ENCODE measurements around the gene VWA8.
"Not testable (repeated sequence)": the region's sequence is repeated elsewhere in the genome, so short reads cannot be mapped to it uniquely, and the experiment has no call there.

VWA8 gene

DNA sequence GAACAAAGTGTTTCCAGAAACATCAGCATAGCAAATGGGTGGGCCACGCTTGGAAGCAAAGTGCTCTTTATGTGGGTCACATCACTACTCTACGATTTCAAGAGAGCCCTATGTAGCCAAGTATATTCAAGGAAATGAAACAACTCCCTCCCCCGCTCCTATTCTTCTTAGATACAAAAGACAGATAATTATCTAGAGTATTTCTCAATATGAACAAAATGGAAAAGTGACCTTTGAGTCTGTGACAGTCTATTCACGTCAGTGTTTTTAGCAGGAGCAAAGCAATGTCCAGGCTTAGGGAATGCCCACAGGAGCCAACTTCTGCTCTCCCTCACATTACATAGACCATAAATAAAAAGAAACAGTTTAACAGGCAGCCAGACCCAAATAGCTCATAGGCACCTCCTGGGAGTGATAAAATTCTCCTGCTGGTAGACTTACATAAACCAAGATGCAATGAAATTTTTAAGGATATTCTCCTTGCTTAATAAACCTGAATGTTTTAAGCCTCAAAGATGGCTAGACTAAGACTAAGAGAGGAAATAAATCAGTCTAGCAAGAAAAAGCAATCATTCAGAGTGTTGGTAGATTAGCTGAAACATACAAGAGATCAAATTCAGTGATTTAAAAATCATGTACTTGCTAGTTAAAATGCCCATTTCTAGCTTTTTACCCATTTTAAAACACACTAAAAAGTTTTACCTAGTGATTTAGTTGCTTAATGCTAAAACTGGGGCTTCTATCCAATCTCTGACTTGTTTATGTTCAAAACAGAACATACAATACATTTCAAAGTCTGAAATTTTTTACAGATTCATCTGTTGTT lies 320.7 kb downstream of the VWA8 start:
- Histone ChIP-seq H3F3A (ENCODE audit: insufficient read depth, low read length) (no peaks in the 10 kb centered on the region), H3K4me3 (ENCODE audit: low read length) (no peak overlapping the region), H3K27ac (ENCODE audit: low read length) (no peak overlapping the region), H3K4me2 (ENCODE audit: low read depth, low read length) (no peak overlapping the region), H2AFZ (ENCODE audit: low read length) (no peak overlapping the region), H3K9ac (ENCODE audit: low read length) (no peak overlapping the region), H3K9me3 (replicated peaks; ENCODE audit: insufficient read depth, low read length) (no peaks in the 10 kb centered on the region), H3K9me2 (replicated peaks; ENCODE audit: insufficient read depth, low read length) (no peaks in the 10 kb centered on the region), H3K36me3 (replicated peaks; ENCODE audit: insufficient read depth, low read length) (no peaks in the 10 kb centered on the region), H3K27me3 (replicated peaks; ENCODE audit: insufficient read depth, low read length) (no peaks in the 10 kb centered on the region), H3K79me2 (ENCODE audit: low read length) (no peaks in the 10 kb centered on the region), H4K20me1 (ENCODE audit: insufficient read depth, low read length) (no peaks in the 10 kb centered on the region), H3K4me1 (ENCODE audit: low read length) (no peaks in the 10 kb centered on the region)
- TF ChIP-seq EZH2phosphoT487 (IDR thresholded peaks at IDR 0.05; ENCODE audit: low read length) (no peak), EZH2 (optimal IDR thresholded peaks at IDR 0.05; ENCODE audit: low read depth, low read length) (no peak), CTCF (IDR thresholded peaks at IDR 0.05; ENCODE audit: low read length) (no peak)
- no peak for DNase-seq

- Histone ChIP-seq H3K9me2 (replicated peaks; ENCODE audit: insufficient read depth, low read length) (no peaks in the 10 kb centered on the region), H3K4me1 (ENCODE audit: low read length) (no peaks in the 10 kb centered on the region), H3K9me3 (replicated peaks; ENCODE audit: insufficient read depth, low read length) (no peaks in the 10 kb centered on the region), H3K36me3 (replicated peaks; ENCODE audit: insufficient read depth, low read length) (no peaks in the 10 kb centered on the region), H3K27ac (ENCODE audit: low read length) (no peak overlapping the region), H4K20me1 (ENCODE audit: insufficient read depth, low read length) (no peaks in the 10 kb centered on the region), H3K4me3 (ENCODE audit: low read length) (no peak overlapping the region), H2AFZ (ENCODE audit: low read length) (no peak overlapping the region), H3F3A (ENCODE audit: insufficient read depth, low read length) (no peaks in the 10 kb centered on the region), H3K27me3 (replicated peaks; ENCODE audit: insufficient read depth, low read length) (no peaks in the 10 kb centered on the region), H3K9ac (ENCODE audit: low read length) (no peak overlapping the region), H3K4me2 (ENCODE audit: low read depth, low read length) (no peak overlapping the region), H3K79me2 (ENCODE audit: low read length) (no peaks in the 10 kb centered on the region)
- no peak for DNase-seq
- TF ChIP-seq CTCF (IDR thresholded peaks at IDR 0.05; ENCODE audit: low read length) (no peak), EZH2phosphoT487 (IDR thresholded peaks at IDR 0.05; ENCODE audit: low read length) (no peak), EZH2 (optimal IDR thresholded peaks at IDR 0.05; ENCODE audit: low read depth, low read length) (no peak)
These were observed 321.5 kb downstream of the VWA8 start for GRCh38 chr13:41639237-41639904.

GRCh38 chr13:41637586-41637985 lies 323.3 kb downstream of the VWA8 start:
- H3K4me2 ChIP-seq (ENCODE audit: low read depth, low read length), result no peak overlapping the region
- H3K27me3 ChIP-seq (replicated peaks; ENCODE audit: insufficient read depth, low read length), result no peaks in the 10 kb centered on the region
- H4K20me1 ChIP-seq (ENCODE audit: insufficient read depth, low read length), result no peaks in the 10 kb centered on the region
- no peaks in the 10 kb centered on the region for H3K36me3 ChIP-seq (replicated peaks; ENCODE audit: insufficient read depth, low read length)
- H3K4me1 ChIP-seq (ENCODE audit: low read length), result no peaks in the 10 kb centered on the region
- H3K9ac ChIP-seq (ENCODE audit: low read length), result no peak overlapping the region
- no peaks in the 10 kb centered on the region for H3K9me2 ChIP-seq (replicated peaks; ENCODE audit: insufficient read depth, low read length)
- no peaks in the 10 kb centered on the region for H3K79me2 ChIP-seq (ENCODE audit: low read length)
- H3K9me3 ChIP-seq (replicated peaks; ENCODE audit: insufficient read depth, low read length), result no peaks in the 10 kb centered on the region
- H3K4me3 ChIP-seq (ENCODE audit: low read length), result no peak overlapping the region
- no peak for TF ChIP-seq CTCF (IDR thresholded peaks at IDR 0.05; ENCODE audit: low read length)
- no peak for TF ChIP-seq EZH2 (optimal IDR thresholded peaks at IDR 0.05; ENCODE audit: low read depth, low read length)
- TF ChIP-seq EZH2phosphoT487 (IDR thresholded peaks at IDR 0.05; ENCODE audit: low read length), result no peak
- H3K27ac ChIP-seq (ENCODE audit: low read length), result no peak overlapping the region
- H2AFZ ChIP-seq (ENCODE audit: low read length), result no peak overlapping the region
- DNase-seq, result no peak
- no peaks in the 10 kb centered on the region for H3F3A ChIP-seq (ENCODE audit: insufficient read depth, low read length)

- H3K36me3 ChIP-seq (replicated peaks; ENCODE audit: insufficient read depth, low read length); H2AFZ ChIP-seq (ENCODE audit: low read length); H4K20me1 ChIP-seq (ENCODE audit: insufficient read depth, low read length); H3F3A ChIP-seq (ENCODE audit: insufficient read depth, low read length); H3K4me1 ChIP-seq (ENCODE audit: low read length); H3K9me2 ChIP-seq (replicated peaks; ENCODE audit: insufficient read depth, low read length); H3K9ac ChIP-seq (ENCODE audit: low read length); H3K27ac ChIP-seq (ENCODE audit: low read length); H3K4me3 ChIP-seq (ENCODE audit: low read length); H3K79me2 ChIP-seq (ENCODE audit: low read length); DNase-seq; H3K4me2 ChIP-seq (ENCODE audit: low read depth, low read length); H3K9me3 ChIP-seq (replicated peaks; ENCODE audit: insufficient read depth, low read length); H3K27me3 ChIP-seq (replicated peaks; ENCODE audit: insufficient read depth, low read length): not testable (repeated sequence)
These were observed 323.9 kb downstream of the VWA8 start for GRCh38 chr13:41637032-41637431.

GRCh38 chr13:41636590-41636989 lies 324.3 kb downstream of the VWA8 start:
- not testable (repeated sequence) for H3K36me3 ChIP-seq (replicated peaks; ENCODE audit: insufficient read depth, low read length); DNase-seq; H3K27me3 ChIP-seq (replicated peaks; ENCODE audit: insufficient read depth, low read length); H3K27ac ChIP-seq (ENCODE audit: low read length); H3K9me2 ChIP-seq (replicated peaks; ENCODE audit: insufficient read depth, low read length); H4K20me1 ChIP-seq (ENCODE audit: insufficient read depth, low read length); H3K9ac ChIP-seq (ENCODE audit: low read length); H3F3A ChIP-seq (ENCODE audit: insufficient read depth, low read length); H3K79me2 ChIP-seq (ENCODE audit: low read length); H2AFZ ChIP-seq (ENCODE audit: low read length); H3K9me3 ChIP-seq (replicated peaks; ENCODE audit: insufficient read depth, low read length); H3K4me2 ChIP-seq (ENCODE audit: low read depth, low read length); H3K4me3 ChIP-seq (ENCODE audit: low read length); H3K4me1 ChIP-seq (ENCODE audit: low read length)
